Stimulated activated CD4-positive, alpha-beta T cell treated with anti-CD3 and anti-CD28 coated beads, Interleukin-4, amount 100 ng/mL, for 24 hours (primary cell): ENCODE results near the gene DLGAP4.

Source experiments
- DNase-seq: peaks from one replicate; pipeline ENCODE4 v3.0.0-alpha.2; 2020

Gene DLGAP4

GRCh38 chr20:36573798-36574365 lies 267.7 kb downstream of the DLGAP4 start:
- peak; percentile 32 for DNase-seq

DNA sequence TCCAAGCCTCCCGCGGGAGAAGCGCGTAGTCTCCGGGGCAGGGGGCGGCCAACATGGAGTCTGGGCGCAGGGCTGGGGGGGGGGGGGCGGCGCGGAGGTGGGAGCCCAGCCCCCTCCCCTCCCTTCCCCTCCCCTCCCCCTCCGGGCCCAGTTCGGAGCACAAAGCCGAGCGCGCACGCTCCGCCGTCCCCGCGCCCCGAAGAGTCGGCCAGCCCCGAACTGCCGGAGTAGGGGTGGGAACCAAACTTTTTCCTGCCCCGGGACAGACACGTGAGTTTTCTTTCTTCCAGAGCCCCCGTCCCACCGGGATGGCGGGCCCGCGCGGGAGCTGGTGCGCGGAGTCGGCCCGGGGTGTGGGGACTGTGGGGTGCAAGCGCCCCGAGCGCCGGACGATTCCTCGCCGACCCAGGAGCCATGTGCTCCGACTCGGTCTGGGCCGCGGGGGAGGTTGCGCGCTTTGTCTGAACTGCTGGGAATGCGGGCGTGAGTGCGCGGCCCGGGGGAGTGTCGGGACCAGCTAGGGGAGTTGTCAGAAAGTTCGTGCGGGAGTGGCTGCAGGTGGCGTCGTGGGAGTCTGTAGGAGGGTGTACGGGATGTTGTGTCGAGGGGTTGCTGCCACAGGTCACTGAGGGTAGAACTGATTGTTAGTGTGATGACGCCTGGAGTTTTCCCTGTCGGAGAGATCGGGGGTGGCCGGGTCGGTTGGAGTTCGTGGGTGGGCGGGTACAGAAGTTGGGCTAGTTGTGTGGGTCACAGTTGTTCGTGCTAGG lies 268.4 kb downstream of the DLGAP4 start:
- DNase-seq = peak; percentile 53

DNA sequence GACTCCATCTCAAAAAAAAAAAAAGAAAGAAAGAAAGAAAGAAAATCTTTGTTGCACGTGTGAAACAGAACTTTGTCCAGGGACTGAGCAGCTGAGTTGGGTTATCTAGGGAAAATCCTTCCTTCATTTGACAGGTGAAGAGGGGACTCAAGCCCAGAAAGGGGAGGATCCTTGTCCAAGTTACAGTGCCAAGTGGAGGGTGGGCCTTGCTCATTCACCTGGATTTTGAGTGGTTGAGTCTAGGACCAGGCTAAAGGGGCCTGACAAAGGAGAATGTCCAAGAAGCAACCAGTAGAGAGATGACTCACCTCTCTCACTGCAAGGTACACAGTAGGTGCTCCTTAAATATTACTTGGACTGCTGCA lies 269.9 kb downstream of the DLGAP4 start:
- DNase-seq = no peak
